GM04504 (cell line): ENCODE data around the gene SLC38A1.
"Not testable (repeated sequence)": the region's sequence is repeated elsewhere in the genome, so short reads cannot be mapped to it uniquely, and the experiment has no call there.

ENCODE experiments used
- DNase-seq: peaks from one replicate; pipeline ENCODE4 v3.0.0-alpha.2; 2012; ENCODE audit warnings: low read depth

The SLC38A1 gene

GRCh38 chr12:46268583-46269428 lies at the start of gene SLC38A1:
Gene SLC38A1, minus strand, starts transcription at chr12:46269043. Its CDS starts 29,243 bp downstream, at chr12:46239800.
- DNase-seq: peak; percentile 57

GRCh38 chr12:46318037-46318436 lies 49.2 kb upstream of the SLC38A1 start:
- DNase-seq: no peak

GRCh38 chr12:46304070-46304469 lies 35.2 kb upstream of the SLC38A1 start:
- no peak for DNase-seq

GRCh38 chr12:46303039-46303666 lies 34.3 kb upstream of the SLC38A1 start:
- no peak for DNase-seq

- no peak for DNase-seq
Measured at GRCh38 chr12:46300910-46301309, 32.1 kb upstream of the SLC38A1 start.

- DNase-seq: no peak
Measured at GRCh38 chr12:46299851-46300250, 31.0 kb upstream of the SLC38A1 start.

GRCh38 chr12:46298261-46298660 lies 29.4 kb upstream of the SLC38A1 start:
- DNase-seq: no peak

GRCh38 chr12:46296822-46297221 lies 28.0 kb upstream of the SLC38A1 start:
- DNase-seq: no peak

GRCh38 chr12:46292754-46293402 lies 24.0 kb upstream of the SLC38A1 start:
- no peak for DNase-seq

GRCh38 chr12:46291953-46292352 lies 23.1 kb upstream of the SLC38A1 start:
- not testable (repeated sequence) for DNase-seq

GRCh38 chr12:46285177-46285576 lies 16.3 kb upstream of the SLC38A1 start:
- DNase-seq: not testable (repeated sequence)

- DNase-seq: no peak
Measured at GRCh38 chr12:46282829-46283228, 14.0 kb upstream of the SLC38A1 start.

GRCh38 chr12:46276756-46277155 lies 7.9 kb upstream of the SLC38A1 start:
- DNase-seq: no peak

- DNase-seq: no peak
Measured at GRCh38 chr12:46271863-46272262, 3.0 kb upstream of the SLC38A1 start.

GRCh38 chr12:46269429-46270241 lies 792 bp upstream of the SLC38A1 start:
- no peak for DNase-seq

- no peak for DNase-seq
Measured at GRCh38 chr12:46267825-46268582, 839 bp downstream of the SLC38A1 start.

GRCh38 chr12:46267575-46267824 lies 1.3 kb downstream of the SLC38A1 start:
- no peak for DNase-seq

- no peak for DNase-seq
Measured at GRCh38 chr12:46266869-46267574, 1.8 kb downstream of the SLC38A1 start.

GRCh38 chr12:46266382-46266791 lies 2.5 kb downstream of the SLC38A1 start:
- no peak for DNase-seq

GRCh38 chr12:46265734-46266133 lies 3.1 kb downstream of the SLC38A1 start:
- DNase-seq: no peak

GRCh38 chr12:46265102-46265501 lies 3.7 kb downstream of the SLC38A1 start:
- no peak for DNase-seq
